ENCODE data around the gene ROBO1.

Gene ROBO1

GRCh38 chr3:78863306-78864203, 904.2 kb downstream of the ROBO1 start:
- DNase-seq: no peak

- no peak for DNase-seq
These were observed 906.6 kb downstream of the ROBO1 start for GRCh38 chr3:78861156-78861555.

GRCh38 chr3:78860567-78860966, 907.2 kb downstream of the ROBO1 start:
- no peak for DNase-seq

- DNase-seq: no peak
These were observed 908.9 kb downstream of the ROBO1 start for GRCh38 chr3:78858910-78859309.

- DNase-seq: no peak
These were observed 909.6 kb downstream of the ROBO1 start for GRCh38 chr3:78858174-78858573.

GRCh38 chr3:78857494-78858111, 910.2 kb downstream of the ROBO1 start:
- no peak for DNase-seq

- no peak for DNase-seq
These were observed 911.6 kb downstream of the ROBO1 start for GRCh38 chr3:78856164-78856563.

- DNase-seq: no peak
These were observed 912.6 kb downstream of the ROBO1 start for GRCh38 chr3:78855190-78855589.

GRCh38 chr3:78848392-78849288, 919.2 kb downstream of the ROBO1 start:
- no peak for DNase-seq

- DNase-seq: no peak
These were observed 920.2 kb downstream of the ROBO1 start for GRCh38 chr3:78847603-78848002.

- no peak for DNase-seq
These were observed 920.6 kb downstream of the ROBO1 start for GRCh38 chr3:78847203-78847602.

- no peak for DNase-seq
These were observed 921.1 kb downstream of the ROBO1 start for GRCh38 chr3:78846718-78847117.

- no peak for DNase-seq
These were observed 922.2 kb downstream of the ROBO1 start for GRCh38 chr3:78845605-78846004.

GRCh38 chr3:78844307-78844706, 923.5 kb downstream of the ROBO1 start:
- no peak for DNase-seq

GRCh38 chr3:78839693-78840092, 928.1 kb downstream of the ROBO1 start:
- DNase-seq: no peak

- DNase-seq: no peak
These were observed 929.4 kb downstream of the ROBO1 start for GRCh38 chr3:78838362-78838761.

- DNase-seq: no peak
These were observed 932.9 kb downstream of the ROBO1 start for GRCh38 chr3:78834910-78835309.

GRCh38 chr3:78832785-78833204, 935.0 kb downstream of the ROBO1 start:
- no peak for DNase-seq

- no peak for DNase-seq
These were observed 936.3 kb downstream of the ROBO1 start for GRCh38 chr3:78831446-78831972.

- DNase-seq: no peak
These were observed 937.3 kb downstream of the ROBO1 start for GRCh38 chr3:78830470-78830869.

GRCh38 chr3:78827618-78828017, 940.2 kb downstream of the ROBO1 start:
- DNase-seq: no peak

GRCh38 chr3:78825858-78826215, 942.0 kb downstream of the ROBO1 start:
- no peak for DNase-seq

Data from NCI-H2171 treated with DMSO at 0.1 percent for 48 hours (cell line).